SJSA1 (cell line): Measurements from ENCODE around the gene EFCAB6. TPM values are rescaled to one million over a fixed set of nuclear protein-coding genes. Genes with fewer than 3 reads are reported as not detected.

Experiments used
- DNase-seq, 2 experiments: peaks; one replicate each; pipeline ENCODE4 v3.0.0-alpha.2; 2015 to 2020; ENCODE audit warnings: low spot score in 2 of 2, low read depth in 1 of 2
- H3K27ac ChIP-seq: fragments of 250-450 bp; sonication (Bioruptor Pico); 2 replicates; pipeline ENCODE4 v1.5.1; 2020; ENCODE audit warnings: mild to moderate bottlenecking, moderate library complexity
- H3K27me3 ChIP-seq: fragments of 250-450 bp; sonication (Bioruptor Pico); replicated peaks from 2 replicates; pipeline ENCODE4 v1.5.1; 2020; ENCODE audit warnings: mild to moderate bottlenecking, moderate library complexity
- H3K36me3 ChIP-seq: fragments of 250-450 bp; sonication (Bioruptor Pico); 2 replicates; pipeline ENCODE4 v1.5.1; 2020; ENCODE audit warnings: mild to moderate bottlenecking
- H3K4me1 ChIP-seq: fragments of 250-450 bp; sonication (Bioruptor Pico); replicated peaks from 2 replicates; pipeline ENCODE4 v1.6.1; 2021; ENCODE audit warnings: mild to moderate bottlenecking
- H3K4me3 ChIP-seq: fragments of 250-450 bp; sonication (Bioruptor Pico); 2 replicates; pipeline ENCODE4 v1.5.1; 2020; ENCODE audit warnings: mild to moderate bottlenecking
- H3K9me3 ChIP-seq: fragments of 250-450 bp; sonication (Bioruptor Pico); replicated peaks from 2 replicates; pipeline ENCODE4 v1.5.1; 2020; ENCODE audit warnings: mild to moderate bottlenecking
- total RNA-seq: library from RNA; depleted of rRNA; stranded (reverse); fragments of >200 nt; shearing (Covaris generic); gene quantifications from 2 replicates; pipeline ENCODE4 v1.2.3, GENCODE V29; 2014

The EFCAB6 gene
- total RNA-seq, 1 experiment from 2014 or later, result 0.50 TPM

DNA sequence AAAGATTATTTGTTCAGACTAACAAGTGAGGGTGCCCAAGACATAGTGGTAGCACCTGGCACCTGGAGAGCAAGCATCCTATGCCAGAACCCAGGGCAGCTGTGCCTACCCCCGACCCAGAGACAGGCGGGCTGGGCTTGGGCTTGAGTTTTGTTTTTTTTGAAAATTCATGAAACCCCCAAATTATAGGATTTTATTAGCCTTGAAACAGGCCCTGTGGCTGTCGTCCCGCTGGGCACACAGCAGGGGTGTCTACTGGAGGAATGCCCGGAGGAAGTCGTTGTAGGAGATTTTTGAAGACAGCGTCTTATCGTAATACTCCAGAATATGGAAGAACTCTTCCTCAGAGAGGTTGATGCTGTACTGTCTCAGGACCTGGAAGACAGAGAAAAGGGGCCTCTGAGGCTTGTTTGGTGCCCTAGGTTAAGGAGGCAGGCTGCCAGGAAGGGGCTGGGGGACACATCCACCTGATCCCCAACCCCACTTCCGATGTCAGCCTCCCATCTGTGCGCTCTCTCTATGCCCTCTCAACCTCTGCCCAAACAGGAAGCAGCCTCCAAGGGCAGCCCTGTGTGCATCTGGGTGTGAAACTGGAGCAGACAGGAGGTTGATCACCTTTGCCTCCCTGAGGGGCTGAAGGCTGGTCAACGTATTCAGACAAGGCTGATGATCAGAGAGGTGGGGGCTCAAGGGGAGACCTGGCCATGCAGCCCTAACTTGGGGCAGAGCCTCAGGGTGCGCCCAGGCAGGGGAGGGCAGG lies 283.3 kb downstream of the EFCAB6 start:
- Histone ChIP-seq H3K9me3 (no peaks in the 10 kb centered on the region), H3K27me3 (peaks cover 4% of the 10 kb centered on the region), H3K27ac (no peak overlapping the region), H3K4me3 (no peak overlapping the region), H3K4me1 (no peaks in the 10 kb centered on the region), H3K36me3 (no peaks in the 10 kb centered on the region)
- no peak for DNase-seq

DNA sequence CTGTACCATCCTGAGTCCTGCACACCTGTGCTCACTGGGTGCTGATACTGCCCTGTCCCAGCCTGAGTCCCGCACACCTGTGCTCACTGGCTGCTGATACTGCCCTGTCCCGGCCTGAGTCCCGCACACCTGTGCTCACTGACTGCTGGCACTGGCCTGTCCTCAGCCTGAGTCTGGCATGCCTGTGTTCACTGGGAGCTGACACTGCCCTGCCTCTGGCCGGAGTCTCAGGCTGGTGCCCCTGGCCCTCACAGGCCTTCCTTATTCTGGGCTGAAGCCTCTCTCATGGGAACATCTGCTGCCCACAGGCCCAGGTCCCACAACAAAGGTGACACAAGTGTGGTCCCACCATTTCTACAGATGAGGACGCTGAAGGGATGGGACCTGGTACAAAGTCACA lies 285.2 kb downstream of the EFCAB6 start:
- Histone ChIP-seq H3K4me3 (no peak overlapping the region), H3K36me3 (no peaks in the 10 kb centered on the region), H3K4me1 (no peaks in the 10 kb centered on the region; the same call in 1 of the 2 replicates), H3K27ac (no peak overlapping the region), H3K9me3 (no peaks in the 10 kb centered on the region), H3K27me3 (peaks cover 4% of the 10 kb centered on the region)
- no peak for DNase-seq

DNA sequence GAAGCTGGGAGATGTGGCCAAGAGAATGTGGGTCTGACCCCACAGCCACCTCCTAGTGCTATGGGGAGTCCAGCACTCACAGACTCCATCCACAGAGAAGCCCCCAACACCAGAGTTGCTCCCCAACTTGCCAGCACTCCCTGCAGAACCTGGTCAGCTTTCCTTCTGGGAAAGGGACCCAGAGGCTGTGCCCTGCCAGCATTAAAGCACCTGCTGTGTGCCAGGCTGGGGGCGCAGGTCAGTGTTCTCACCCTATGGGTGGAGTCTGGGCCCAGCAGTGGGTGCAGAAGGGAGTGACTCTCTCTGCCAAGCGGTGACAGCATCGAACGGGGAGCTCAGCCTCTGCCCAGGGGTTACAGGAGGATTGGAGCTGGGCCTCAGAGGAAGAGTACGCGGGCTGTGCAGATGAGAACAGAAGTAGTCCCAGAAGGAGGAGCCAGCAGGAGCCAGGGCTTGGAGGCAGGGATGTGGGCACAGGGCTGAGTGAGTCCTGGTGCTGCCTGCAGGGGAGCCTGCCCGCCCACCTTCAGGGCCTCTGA lies 285.9 kb downstream of the EFCAB6 start:
- DNase-seq, result no peak
- Histone ChIP-seq H3K27ac (no peak overlapping the region), H3K4me3 (no peak overlapping the region), H3K4me1 (peaks cover 3% of the 10 kb centered on the region; the same call in 1 of the 2 replicates), H3K36me3 (no peaks in the 10 kb centered on the region), H3K27me3 (peaks cover 4% of the 10 kb centered on the region), H3K9me3 (no peaks in the 10 kb centered on the region)

DNA sequence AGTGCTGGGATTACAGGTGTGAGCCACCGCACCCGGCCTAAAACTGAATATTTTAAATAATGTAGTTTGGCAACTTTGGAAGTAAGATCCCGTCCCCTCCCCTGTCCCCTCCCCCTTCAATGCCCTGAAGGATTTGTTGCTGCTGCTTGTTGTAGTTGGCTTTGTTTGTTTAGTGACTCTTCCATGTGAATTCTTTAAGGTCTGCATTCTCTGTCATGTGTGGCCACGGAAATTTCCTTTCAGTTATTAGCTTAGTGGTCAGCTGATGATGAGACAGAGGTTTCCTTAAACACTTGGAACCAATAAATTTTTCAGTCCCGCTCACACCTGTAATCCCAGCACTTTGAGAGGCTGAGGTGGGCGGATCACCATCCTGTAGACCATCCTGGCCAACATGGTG lies 290.4 kb downstream of the EFCAB6 start:
- Histone ChIP-seq H3K36me3 (no peaks in the 10 kb centered on the region), H3K4me3 (no peak overlapping the region), H3K4me1 (peaks cover 3% of the 10 kb centered on the region; the same call in 1 of the 2 replicates), H3K27me3 (peaks cover 4% of the 10 kb centered on the region; the same call in 1 of the 2 replicates), H3K27ac (no peak overlapping the region), H3K9me3 (no peaks in the 10 kb centered on the region)
- peak in 1 of 2 experiments; percentile 7 for DNase-seq

DNA sequence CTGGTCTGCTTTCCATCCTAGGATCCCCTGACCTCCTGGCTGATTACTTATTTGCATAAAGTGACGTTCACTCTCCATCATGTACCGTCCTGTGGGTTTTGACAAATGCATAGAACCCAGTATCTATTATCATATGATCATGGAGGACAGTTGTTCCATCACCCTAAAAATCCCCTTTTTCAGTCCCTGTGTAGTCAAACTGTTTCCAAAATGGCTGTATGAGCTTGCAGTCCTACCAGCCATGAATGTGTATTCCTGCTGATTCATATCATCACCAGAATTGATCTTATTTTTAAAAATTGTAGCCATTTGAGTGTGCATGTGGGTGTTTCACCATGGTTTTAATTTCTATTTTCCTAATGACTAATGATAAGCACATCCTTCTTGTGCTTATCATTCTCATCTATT lies 291.5 kb downstream of the EFCAB6 start:
- Histone ChIP-seq H3K27ac (no peak overlapping the region), H3K27me3 (peaks cover 4% of the 10 kb centered on the region; the same call in 1 of the 2 replicates), H3K36me3 (no peaks in the 10 kb centered on the region), H3K4me3 (no peak overlapping the region), H3K4me1 (peaks cover 3% of the 10 kb centered on the region; the same call in 1 of the 2 replicates), H3K9me3 (no peaks in the 10 kb centered on the region)
- no peak for DNase-seq

DNA sequence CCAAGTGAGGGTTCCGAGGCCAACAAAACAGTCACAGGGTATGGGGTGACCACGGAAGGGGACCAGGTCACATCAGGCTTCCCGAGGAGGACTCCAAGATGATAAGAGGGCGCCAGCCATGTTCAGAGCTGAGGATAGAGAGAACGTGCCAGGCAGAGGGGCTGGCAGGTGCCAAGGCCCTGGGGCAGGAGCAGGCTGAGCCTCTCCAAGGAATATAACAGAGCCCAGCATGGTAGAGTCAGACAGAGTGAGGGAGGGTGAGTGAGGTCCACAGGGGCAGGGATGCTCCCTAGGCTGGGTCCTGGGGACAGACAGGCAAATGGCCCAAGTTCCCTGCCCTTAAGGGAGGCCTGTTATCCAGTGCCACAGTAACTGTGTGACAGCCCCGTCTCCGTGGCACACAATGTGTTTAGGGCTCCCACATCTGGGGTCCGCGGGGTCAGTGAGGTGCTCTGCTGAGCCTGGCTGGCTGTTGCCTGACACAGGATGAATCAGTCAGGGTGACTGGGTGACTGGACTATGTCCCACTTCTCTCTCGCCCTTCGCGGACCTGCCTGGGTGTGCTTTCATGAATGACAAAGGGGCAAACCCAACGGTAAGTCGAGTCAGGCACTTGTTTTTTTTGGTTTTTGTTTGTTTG lies 295.0 kb downstream of the EFCAB6 start:
- peaks cover 3% of the 10 kb centered on the region; the same call in 1 of the 2 replicates for H3K4me1 ChIP-seq
- no peaks in the 10 kb centered on the region for H3K36me3 ChIP-seq
- DNase-seq, result no peak
- no peak overlapping the region for H3K4me3 ChIP-seq
- H3K27ac ChIP-seq, result no peak overlapping the region
- no peaks in the 10 kb centered on the region for H3K9me3 ChIP-seq
- H3K27me3 ChIP-seq, result no peaks in the 10 kb centered on the region

DNA sequence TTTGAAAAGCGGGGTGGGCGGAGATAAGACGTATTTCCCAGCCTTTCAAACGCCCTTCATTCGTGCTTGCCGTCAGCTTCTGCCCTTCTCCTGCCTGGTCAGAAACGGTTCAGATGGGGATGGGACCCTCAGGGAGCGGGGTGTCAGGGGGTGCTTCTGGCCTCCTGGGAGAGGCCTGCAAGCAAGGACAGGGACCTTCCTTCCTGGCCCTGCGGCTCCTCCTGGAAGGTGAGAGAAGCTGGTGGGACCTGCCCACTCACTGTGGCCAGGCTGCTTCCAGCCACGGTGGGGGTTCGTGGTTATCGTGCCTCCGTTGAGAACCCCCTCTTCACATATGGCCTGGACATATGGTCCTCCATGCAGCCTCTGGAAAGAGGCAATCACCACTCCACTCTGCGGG lies 295.7 kb downstream of the EFCAB6 start:
- H3K9me3 ChIP-seq, result no peaks in the 10 kb centered on the region
- DNase-seq, result no peak
- H3K27me3 ChIP-seq, result no peaks in the 10 kb centered on the region
- H3K4me3 ChIP-seq, result no peak overlapping the region
- no peaks in the 10 kb centered on the region for H3K36me3 ChIP-seq
- H3K27ac ChIP-seq, result no peak overlapping the region
- no peaks in the 10 kb centered on the region for H3K4me1 ChIP-seq

DNA sequence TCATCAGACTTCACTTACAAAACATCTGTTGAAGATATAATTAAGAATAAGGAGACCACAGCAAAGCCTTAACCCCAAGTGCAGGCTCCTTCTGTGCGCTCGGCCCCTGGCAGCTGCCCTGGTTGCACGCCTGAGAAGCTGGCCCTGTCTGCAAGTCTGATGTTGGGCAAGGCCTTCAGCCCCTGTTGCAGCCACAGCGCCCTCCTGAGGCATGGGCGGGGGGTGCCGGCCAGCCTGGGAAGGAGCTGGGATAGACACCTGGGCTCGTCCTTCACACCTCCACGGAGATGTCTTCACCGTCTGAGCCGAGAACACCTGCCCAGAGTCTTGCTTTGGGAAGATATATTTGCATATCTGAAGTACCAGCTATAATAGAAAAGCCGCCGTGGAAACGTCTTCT lies 296.2 kb downstream of the EFCAB6 start:
- Histone ChIP-seq H3K9me3 (no peaks in the 10 kb centered on the region), H3K36me3 (no peaks in the 10 kb centered on the region), H3K27ac (no peak overlapping the region), H3K4me3 (no peak overlapping the region), H3K27me3 (no peaks in the 10 kb centered on the region), H3K4me1 (no peaks in the 10 kb centered on the region)
- DNase-seq, result no peak

DNA sequence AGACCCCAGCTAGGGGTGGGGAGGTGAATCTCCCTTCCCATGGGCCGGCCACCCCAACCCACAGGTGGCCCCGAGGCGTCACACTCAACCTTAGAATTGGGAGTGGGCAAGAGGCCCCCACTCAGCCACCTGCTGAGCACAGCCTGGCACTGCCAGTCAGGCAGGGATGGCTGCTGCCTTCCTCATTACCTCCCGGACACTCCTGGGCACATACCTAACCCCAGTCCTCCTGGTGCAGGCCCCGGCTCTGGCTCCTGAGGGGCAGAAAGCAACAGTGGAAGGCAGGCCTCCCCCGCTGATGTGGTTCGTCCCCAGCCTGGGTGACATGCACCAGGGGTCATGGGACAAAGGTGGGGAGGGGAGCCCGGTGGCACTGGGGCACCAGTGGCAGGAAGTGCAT lies 296.7 kb downstream of the EFCAB6 start:
- no peaks in the 10 kb centered on the region for H3K9me3 ChIP-seq

DNA sequence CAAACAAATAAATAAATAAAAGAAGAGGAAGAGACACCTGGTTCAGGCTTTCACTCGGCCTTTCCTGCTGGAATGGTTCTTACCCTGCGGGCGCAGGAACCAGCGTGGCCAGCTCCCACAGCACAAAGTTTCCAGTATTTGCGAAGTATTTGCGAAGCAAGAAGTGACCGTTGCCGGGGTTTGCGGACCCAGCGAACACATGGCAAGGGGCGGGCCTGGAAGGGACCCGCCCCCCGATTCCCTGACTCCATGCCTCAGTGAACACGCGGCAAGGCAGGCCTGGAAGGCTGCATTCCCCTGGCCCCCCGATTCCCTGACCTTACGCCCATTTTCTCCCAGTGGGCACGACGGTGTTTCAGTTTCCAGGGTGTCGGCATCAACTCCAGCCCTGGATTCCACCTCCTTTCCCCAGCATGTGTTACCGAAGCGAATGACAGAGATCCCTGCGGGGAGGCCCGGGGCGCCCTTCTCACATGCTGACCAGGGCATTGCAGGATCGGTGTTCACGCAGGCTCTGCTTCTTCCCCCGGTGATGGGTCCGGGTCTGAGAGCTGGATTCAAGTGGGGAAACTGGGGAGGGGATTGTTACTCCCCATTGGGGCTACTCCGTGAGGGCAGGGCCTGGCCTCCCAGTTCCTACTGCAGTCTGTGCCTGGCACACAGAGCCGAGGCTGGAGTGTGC lies 297.5 kb downstream of the EFCAB6 start:
- Histone ChIP-seq H3K4me3 (no peak overlapping the region), H3K4me1 (no peaks in the 10 kb centered on the region), H3K36me3 (no peaks in the 10 kb centered on the region), H3K9me3 (no peaks in the 10 kb centered on the region), H3K27me3 (no peaks in the 10 kb centered on the region), H3K27ac (no peak overlapping the region)
- no peak for DNase-seq

More for the DNA sequence above, 296.7 kb downstream of the EFCAB6 start:
- H3K4me1 ChIP-seq, result no peaks in the 10 kb centered on the region
- H3K27me3 ChIP-seq, result no peaks in the 10 kb centered on the region
- no peak overlapping the region for H3K4me3 ChIP-seq
- DNase-seq, result no peak
- no peak overlapping the region for H3K27ac ChIP-seq
- H3K36me3 ChIP-seq, result no peaks in the 10 kb centered on the region

DNA sequence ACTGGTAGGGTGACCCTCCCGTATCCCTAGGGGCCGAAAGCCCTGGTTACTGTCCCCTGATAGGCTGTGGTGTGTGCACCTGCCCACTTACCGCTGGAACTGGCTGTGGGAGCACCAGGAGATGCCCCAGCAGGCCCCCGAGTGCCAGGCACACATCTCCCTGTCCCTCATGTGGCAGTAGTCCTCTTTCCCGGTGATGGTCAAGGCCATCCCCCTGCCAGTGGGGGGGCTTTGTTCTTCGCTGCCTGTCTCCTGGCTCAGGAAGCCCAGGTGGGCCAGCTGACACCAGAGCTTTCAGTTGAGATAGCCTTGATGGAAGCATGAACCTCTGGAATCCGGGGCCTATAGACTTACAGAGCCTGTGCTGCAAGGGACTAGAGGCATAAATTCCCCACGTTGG lies 299.8 kb downstream of the EFCAB6 start:
- Histone ChIP-seq H3K9me3 (no peaks in the 10 kb centered on the region), H3K27ac (no peak overlapping the region), H3K27me3 (no peaks in the 10 kb centered on the region)

DNA sequence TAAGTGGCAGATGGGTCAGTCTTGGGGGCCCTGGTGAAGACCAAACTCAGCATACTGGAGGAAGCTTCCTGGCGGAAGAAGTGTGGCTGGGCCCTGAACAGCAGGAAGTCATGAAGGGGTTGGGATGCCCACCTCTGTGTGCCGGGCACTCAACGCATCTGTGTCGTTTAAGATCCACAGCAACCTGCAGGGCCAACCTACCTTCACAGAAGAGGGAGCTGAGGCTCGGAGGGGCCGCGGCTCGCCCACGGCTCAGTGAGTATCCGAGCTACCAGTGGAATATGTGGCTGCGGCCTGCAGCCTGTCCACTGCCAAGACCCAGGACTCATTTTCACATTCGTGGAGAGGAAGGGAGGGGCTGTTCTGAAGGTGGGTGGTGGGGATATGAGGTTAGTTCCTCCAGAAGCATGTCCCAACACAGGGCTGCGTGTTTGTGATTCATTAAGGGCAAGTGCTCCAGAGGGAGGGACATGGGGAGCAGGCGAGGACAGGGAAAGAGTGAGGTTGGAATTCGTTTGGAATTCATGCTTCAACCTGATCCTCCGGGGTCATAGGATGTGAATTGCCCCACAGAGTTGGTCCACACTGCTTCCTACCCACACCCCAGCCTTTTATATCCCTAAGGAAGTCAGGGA lies 300.7 kb downstream of the EFCAB6 start:
- no peaks in the 10 kb centered on the region for H3K36me3 ChIP-seq
- DNase-seq, result no peak
- no peaks in the 10 kb centered on the region for H3K9me3 ChIP-seq
- no peak overlapping the region for H3K4me3 ChIP-seq
- H3K4me1 ChIP-seq, result no peaks in the 10 kb centered on the region
- H3K27ac ChIP-seq, result no peak overlapping the region
- no peaks in the 10 kb centered on the region for H3K27me3 ChIP-seq

More for the DNA sequence above, 299.8 kb downstream of the EFCAB6 start:
- Histone ChIP-seq H3K36me3 (no peaks in the 10 kb centered on the region), H3K4me1 (no peaks in the 10 kb centered on the region), H3K4me3 (no peak overlapping the region)
- DNase-seq, result no peak

DNA sequence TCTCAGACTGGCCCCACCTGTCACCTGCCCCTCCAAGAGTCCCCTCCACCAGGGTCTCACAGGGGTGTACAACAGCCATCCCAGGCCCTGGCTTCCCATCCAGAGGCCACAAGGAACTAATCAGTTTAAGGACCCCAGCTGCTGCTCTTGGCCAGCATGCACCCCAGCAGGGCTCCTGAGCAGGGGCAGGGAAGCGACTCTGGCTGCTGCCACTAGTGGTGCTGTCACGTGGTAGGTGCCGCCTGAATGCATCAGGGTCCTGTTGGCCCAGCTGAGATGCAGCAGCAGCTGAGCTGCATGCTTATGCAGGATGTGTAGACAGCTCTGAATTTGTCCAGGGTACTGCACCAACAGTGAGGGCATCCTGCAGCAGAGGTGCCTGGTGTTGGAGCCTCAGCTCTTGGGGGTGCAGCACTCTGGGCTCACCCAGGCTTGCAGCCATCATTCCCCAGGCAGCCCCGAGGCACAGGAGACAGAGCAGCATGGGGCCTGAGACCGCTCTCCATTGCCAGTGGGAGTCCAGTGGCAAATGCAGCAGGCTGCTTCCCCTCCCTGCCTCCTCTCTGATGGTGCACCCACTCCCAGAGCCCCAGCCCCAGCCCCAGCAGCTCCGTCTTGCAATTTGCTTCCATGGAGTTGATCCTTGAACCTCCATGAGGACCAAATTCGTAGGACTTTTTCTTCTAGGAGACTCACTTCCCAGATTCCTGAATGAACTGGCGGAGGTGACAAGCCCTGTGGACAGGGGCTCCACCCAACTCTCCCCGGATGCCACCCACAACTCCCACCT lies 301.6 kb downstream of the EFCAB6 start:
- no peaks in the 10 kb centered on the region for H3K36me3 ChIP-seq
- H3K27me3 ChIP-seq, result no peaks in the 10 kb centered on the region
- no peaks in the 10 kb centered on the region for H3K9me3 ChIP-seq
- H3K27ac ChIP-seq, result no peak overlapping the region
- no peak overlapping the region for H3K4me3 ChIP-seq
- no peak for DNase-seq
- no peaks in the 10 kb centered on the region for H3K4me1 ChIP-seq
